Ovary (tissue), 9 donors: ENCODE data around the gene RNPEPL1. TPM values are rescaled to one million over a fixed set of nuclear protein-coding genes. Genes with fewer than 3 reads are reported as not detected.
A peak's percentile ranks its signal among the peaks of the same experiment; 100 is the strongest.

Source experiments
- DNase-seq, 5 donors: peaks; one replicate each; pipeline ENCODE4 v3.0.0-alpha.2; 2019 to 2020
- H3K27ac ChIP-seq, 2 donors: fragments of 200-600 bp; one replicate each; pipeline versions ENCODE4 v1.5.1 to v1.8.0; 2019 to 2022
- H3K27me3 ChIP-seq: fragments of 200-600 bp; one replicate; pipeline ENCODE4 v1.8.0; 2022
- H3K36me3 ChIP-seq: fragments of 200-600 bp; sonication (generic); one replicate; pipeline ENCODE4 v1.5.1; 2019
- H3K4me1 ChIP-seq: one replicate; pipeline ENCODE4 v1.8.1; 2013; ENCODE audit warnings: mild to moderate bottlenecking, moderate library complexity; ENCODE audit not compliant: insufficient read depth
- H3K4me3 ChIP-seq: fragments of 200-600 bp; sonication (generic); one replicate; pipeline ENCODE4 v1.5.1; 2017
- H3K9me3 ChIP-seq, 2 donors: fragments of 200-600 bp in 1 of 2; sonication (generic) in 1 of 2; one replicate each; pipeline versions ENCODE4 v1.5.1 to v1.8.1; 2013 to 2019; ENCODE audit warnings: mild to moderate bottlenecking in 1 of 2, moderate library complexity in 1 of 2
- CTCF ChIP-seq, 3 donors: fragments of 450-650 bp in 2 of 3; fragments of 200-600 bp in 1 of 3; IDR thresholded peaks; one replicate each; pipeline versions ENCODE4 v1.5.1 to v1.8.0; 2016 to 2022; ENCODE audit warnings: antibody characterized with exemption in 3 of 3, mild to moderate bottlenecking in 1 of 3
- EP300 ChIP-seq: sonication (generic); formaldehyde crosslinking; IDR thresholded peaks from one replicate; pipeline ENCODE4 v1.6.1; 2017; ENCODE audit warnings: antibody characterized with exemption
- POLR2A ChIP-seq: fragments of 450-650 bp; IDR thresholded peaks from one replicate; pipeline ENCODE4 v1.6.1; 2017; ENCODE audit warnings: antibody characterized with exemption, mild to moderate bottlenecking, moderate library complexity
- WGBS, 3 donors: extraction: QIAGEN DNeasy Blood & Tissue Kit in 1 of 3; methylation state at CpG; one replicate each; pipeline versions ENCODE4 v1.1.5 to v1.1.7; 2013 to 2017; 5-methylcytosine and 5-hydroxymethylcytosine counted together
- intact Hi-C, 4 donors: fragments of 100-400 bp; cut with DNase I; formaldehyde crosslinking; loops; one replicate each; pipeline versions ENCODE4 v1.11.0 to v1.15.1; 2022 to 2023
- polyA plus RNA-seq, 2 donors: library from polyadenylated mRNA; stranded (reverse); fragments of 200-250 nt in 1 of 2; fragments of 350-450 nt in 1 of 2; fragmentation: Illumina TruSeq in 1 of 2; extraction: RNeasy Lipid Tissue Mini Kit (QIAGEN cat#74804) in 1 of 2; gene quantifications; one replicate each; pipeline ENCODE4 v1.2.3, GENCODE V29; 2013 to 2014
- total RNA-seq, 7 donors: library from RNA; depleted of rRNA in 2 of 7; stranded (reverse); fragments of >200 nt in 2 of 7; fragmentation: NEBNext Ultra II Directional in 3 of 7; extraction: Animal tissue kit (Norgen Biotek cat#: 25700) in 3 of 7; gene quantifications; one replicate each; pipeline versions ENCODE4 v1.1.0 to v1.2.4, GENCODE V29; 2016 to 2023
- donor health status: DM: no; HTN: no; CAD: no; lungs with moderate emphysema.
- donor health status: DM: no; HTN: no; CAD: no.
- donor health status: Bipolar disorder and iron deficiency.
- donor health status: DM: yes; HTN: yes; CAD: no.
- donor health status: DM: no; HTN: no; CAD: no.
- donor health status: DM: yes; HTN: yes; CAD: no.

The RNPEPL1 gene
- total and polyA plus RNA-seq, 9 donors = 3.5 to 27.3 (median 23.2) TPM

GRCh38 chr2:240590681-240591111 lies 22.4 kb downstream of the RNPEPL1 start:
- H3K4me1 ChIP-seq = peaks cover 13% of the 10 kb centered on the region
- DNase-seq = peak in 3 of 5 donors; percentile 18 to 35 (median 22)
- TF ChIP-seq EP300 (no peak), CTCF (IDR thresholded peaks at IDR 0.05) (no peak), POLR2A (no peak)

GRCh38 chr2:240591226-240591625 lies 22.9 kb downstream of the RNPEPL1 start:
- Histone ChIP-seq H3K4me1 (peaks cover 13% of the 10 kb centered on the region), H3K36me3 (no peaks in the 10 kb centered on the region)
- intact Hi-C loops = no loop called here

More at GRCh38 chr2:240590681-240591111, 22.4 kb downstream of the RNPEPL1 start:
- Histone ChIP-seq H3K27ac (no peak overlapping the region), H3K4me3 (no peak overlapping the region), H3K9me3 (no peaks in the 10 kb centered on the region), H3K27me3 (no peaks in the 10 kb centered on the region), H3K36me3 (no peaks in the 10 kb centered on the region)
- intact Hi-C loops = no loop called here
- 92 to 94% (median 94%) methylated on average over 21 of the region's 21 CpGs for WGBS, 3 donors

GRCh38 chr2:240591784-240592183 lies 23.5 kb downstream of the RNPEPL1 start:
- Histone ChIP-seq H3K27me3 (no peaks in the 10 kb centered on the region), H3K4me3 (no peak overlapping the region), H3K27ac (no peak overlapping the region), H3K4me1 (peaks cover 13% of the 10 kb centered on the region), H3K36me3 (no peaks in the 10 kb centered on the region), H3K9me3 (no peaks in the 10 kb centered on the region)
- TF ChIP-seq EP300 (no peak), POLR2A (no peak), CTCF (IDR thresholded peaks at IDR 0.05) (no peak)
- 88 to 96% (median 93%) methylated on average over 7 to 13 of the region's 13 CpGs for WGBS, 3 donors
- intact Hi-C loops = no loop called here
- DNase-seq = peak in 2 of 5 donors; percentile 11 to 30

More at GRCh38 chr2:240591226-240591625, 22.9 kb downstream of the RNPEPL1 start:
- peak in 1 of 5 donors; percentile 8 for DNase-seq
- WGBS, 3 donors = 88% methylated on average over 6 of the region's 6 CpGs
- H3K27me3 ChIP-seq = no peaks in the 10 kb centered on the region
- H3K4me3 ChIP-seq = no peak overlapping the region
- TF ChIP-seq CTCF (IDR thresholded peaks at IDR 0.05) (no peak), EP300 (no peak), POLR2A (no peak)
- no peak overlapping the region for H3K27ac ChIP-seq
- H3K9me3 ChIP-seq = no peaks in the 10 kb centered on the region

GRCh38 chr2:240593026-240593702 lies 24.9 kb downstream of the RNPEPL1 start:
- Histone ChIP-seq H3K4me3 (no peak overlapping the region), H3K36me3 (no peaks in the 10 kb centered on the region), H3K27me3 (no peaks in the 10 kb centered on the region), H3K27ac (no peak overlapping the region), H3K9me3 (no peaks in the 10 kb centered on the region), H3K4me1 (peaks cover 5% of the 10 kb centered on the region)
- 85 to 86% (median 85%) methylated on average over 20 of the region's 20 CpGs for WGBS, 3 donors
- intact Hi-C loops = no loop called here
- DNase-seq = peak in 3 of 5 donors; percentile 6 to 37 (median 10)
- TF ChIP-seq CTCF (IDR thresholded peaks at IDR 0.05) (no peak), EP300 (no peak), POLR2A (no peak)
